Activated naive CD8-positive, alpha-beta T cell treated with anti-CD3 and anti-CD28 coated beads, Interleukin-2, amount 10 ng/mL, durations not matched to agents 7 days and 5 days (primary cell): Measurements from ENCODE around the gene MKRN2OS. TPM values are rescaled to one million over a fixed set of nuclear protein-coding genes. Genes with fewer than 3 reads are reported as not detected.

ENCODE experiments used
- ATAC-seq: fragments of 150-1000 bp; cut with Tn5 transposase; one replicate; pipeline ENCODE4 v1.10.0; 2021; ENCODE audit warnings: low read depth, moderate library complexity
- POLR2A ChIA-PET: fragments of 350-600 bp; sonication (Branson Sonifier 250); formaldehyde crosslinking; loops from one replicate; lab custom pipeline; 2021; ENCODE audit warnings: antibody characterized with exemption; lab: Charles Lee
- DNase-seq: peaks from one replicate; pipeline ENCODE4 v3.0.0; 2021
- H3K27ac Mint-ChIP-seq: one replicate; pipeline ENCODE4 v1.8.0; 2022; ENCODE audit warnings: mild to moderate bottlenecking, mixed read lengths
- H3K27me3 Mint-ChIP-seq: one replicate; pipeline ENCODE4 v1.8.0; 2022; ENCODE audit warnings: mild to moderate bottlenecking, moderate library complexity, mixed read lengths
- H3K36me3 Mint-ChIP-seq: one replicate; pipeline ENCODE4 v1.8.0; 2021; ENCODE audit warnings: mild to moderate bottlenecking, mixed read lengths
- H3K4me1 Mint-ChIP-seq: one replicate; pipeline ENCODE4 v1.8.0; 2021; ENCODE audit warnings: mixed read lengths
- H3K4me3 Mint-ChIP-seq: one replicate; pipeline ENCODE4 v1.8.0; 2022; ENCODE audit warnings: mild to moderate bottlenecking, moderate library complexity, mixed read lengths
- H3K9me3 Mint-ChIP-seq: one replicate; pipeline ENCODE4 v1.8.0; 2021; ENCODE audit warnings: mixed read lengths
- total RNA-seq, 2 experiments: library from RNA; stranded (reverse); gene quantifications; one replicate each; pipeline ENCODE4 v1.2.3, GENCODE V29; 2021

MKRN2OS gene
- total RNA-seq, 2 experiments from 2014 or later: not detected

DNA sequence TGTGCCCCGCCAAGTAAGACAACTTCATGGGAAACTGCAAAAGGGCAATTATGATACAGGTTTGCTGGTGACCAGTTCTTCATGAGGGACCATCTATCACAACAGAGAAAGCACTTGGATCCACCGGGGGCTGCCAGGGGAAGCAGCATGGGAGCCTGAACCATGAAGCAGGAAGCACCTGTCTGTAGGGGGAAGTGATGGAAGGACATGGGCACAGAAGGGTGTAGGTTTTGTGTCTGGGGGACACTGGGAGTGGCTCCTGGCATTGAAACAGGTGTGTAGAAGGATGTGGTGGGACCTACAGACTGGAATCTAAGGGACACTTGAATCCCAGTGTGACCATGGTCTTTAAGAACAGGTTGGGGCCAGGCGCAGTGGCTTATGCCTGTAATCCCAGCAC is 34.2 kb upstream of the MKRN2OS start:
- peaks cover 33% of the 10 kb centered on the region for H3K36me3 Mint-ChIP-seq
- H3K27ac Mint-ChIP-seq: peak overlapping the region; percentile 5
- no peak overlapping the region for H3K4me3 Mint-ChIP-seq
- no peaks in the 10 kb centered on the region for H3K9me3 Mint-ChIP-seq
- no peaks in the 10 kb centered on the region for H3K27me3 Mint-ChIP-seq
- H3K4me1 Mint-ChIP-seq: no peaks in the 10 kb centered on the region
- POLR2A ChIA-PET: no interaction called here
- ATAC-seq (no peak), DNase-seq (no peak)

DNA sequence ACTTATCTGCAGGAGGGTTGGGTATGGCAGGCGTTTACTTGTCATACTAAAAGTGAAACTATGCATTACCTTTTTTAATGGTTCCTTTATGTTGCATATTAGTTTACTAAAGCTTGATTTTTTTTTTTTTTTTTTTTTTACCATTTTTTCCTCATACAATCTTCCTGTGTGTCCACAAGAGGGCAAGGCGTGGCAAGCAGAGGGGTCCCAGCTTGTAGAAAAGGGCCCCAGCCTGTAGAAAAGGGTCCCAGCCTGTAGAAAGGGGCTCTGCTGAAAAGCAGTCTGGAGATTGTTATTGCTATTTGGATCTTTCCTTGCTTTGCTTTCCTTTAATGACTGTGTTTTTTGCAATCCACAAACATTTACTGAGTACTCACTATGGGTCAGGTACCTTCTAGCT is 33.4 kb upstream of the MKRN2OS start:
- Mint-ChIP-seq H3K27ac (no peak overlapping the region), H3K27me3 (no peaks in the 10 kb centered on the region), H3K4me1 (no peaks in the 10 kb centered on the region), H3K4me3 (no peak overlapping the region), H3K9me3 (no peaks in the 10 kb centered on the region), H3K36me3 (peaks cover 33% of the 10 kb centered on the region)
- no peak for DNase-seq
- no peak for ATAC-seq
- POLR2A ChIA-PET: no interaction called here

DNA sequence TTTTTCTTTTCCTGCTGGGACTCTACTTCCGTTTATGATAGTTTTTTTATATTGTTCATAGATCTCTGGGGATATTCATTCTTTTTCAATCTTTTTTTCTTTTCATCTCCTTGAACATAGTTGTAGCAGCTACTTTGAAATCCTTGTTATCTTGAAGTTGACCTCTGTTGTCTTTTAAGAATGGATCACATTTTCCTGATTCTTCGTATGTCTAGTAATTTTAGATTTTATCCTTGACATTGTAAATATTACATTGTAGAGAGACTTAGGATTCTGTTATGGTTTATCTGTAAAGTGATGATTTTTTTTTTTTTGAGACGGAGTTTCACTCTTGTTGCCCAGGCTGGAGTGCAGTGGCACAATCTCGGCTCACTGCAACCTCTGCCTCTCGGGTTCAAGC is 32.1 kb upstream of the MKRN2OS start:
- H3K9me3 Mint-ChIP-seq: no peaks in the 10 kb centered on the region
- DNase-seq: no peak
- POLR2A ChIA-PET: no interaction called here
- H3K36me3 Mint-ChIP-seq: peaks cover 37% of the 10 kb centered on the region
- ATAC-seq: no peak
- H3K27me3 Mint-ChIP-seq: no peaks in the 10 kb centered on the region
- no peak overlapping the region for H3K27ac Mint-ChIP-seq
- H3K4me3 Mint-ChIP-seq: no peak overlapping the region
- H3K4me1 Mint-ChIP-seq: no peaks in the 10 kb centered on the region

DNA sequence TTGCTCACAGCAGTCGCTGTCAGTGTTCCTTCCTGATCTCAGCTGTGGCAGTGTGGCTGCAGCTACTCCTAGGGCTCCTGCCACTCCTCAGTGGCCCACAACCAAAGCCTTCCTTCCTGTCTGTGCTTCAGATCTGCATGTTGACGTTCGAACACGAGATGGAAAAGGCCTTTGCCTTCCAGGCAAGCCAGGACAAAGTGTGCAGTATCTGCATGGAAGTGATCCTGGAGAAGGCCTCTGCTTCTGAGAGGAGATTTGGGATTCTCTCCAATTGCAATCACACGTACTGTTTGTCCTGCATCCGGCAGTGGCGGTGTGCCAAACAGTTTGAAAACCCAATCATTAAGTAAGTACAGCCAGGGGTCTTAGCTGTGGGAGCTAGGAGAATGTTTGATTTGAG is 29.4 kb upstream of the MKRN2OS start:
- no peaks in the 10 kb centered on the region for H3K4me1 Mint-ChIP-seq
- POLR2A ChIA-PET: no interaction called here
- no peaks in the 10 kb centered on the region for H3K9me3 Mint-ChIP-seq
- DNase-seq: no peak
- no peak overlapping the region for H3K27ac Mint-ChIP-seq
- no peaks in the 10 kb centered on the region for H3K27me3 Mint-ChIP-seq
- ATAC-seq: no peak
- H3K4me3 Mint-ChIP-seq: no peak overlapping the region
- H3K36me3 Mint-ChIP-seq: peaks cover 41% of the 10 kb centered on the region

DNA sequence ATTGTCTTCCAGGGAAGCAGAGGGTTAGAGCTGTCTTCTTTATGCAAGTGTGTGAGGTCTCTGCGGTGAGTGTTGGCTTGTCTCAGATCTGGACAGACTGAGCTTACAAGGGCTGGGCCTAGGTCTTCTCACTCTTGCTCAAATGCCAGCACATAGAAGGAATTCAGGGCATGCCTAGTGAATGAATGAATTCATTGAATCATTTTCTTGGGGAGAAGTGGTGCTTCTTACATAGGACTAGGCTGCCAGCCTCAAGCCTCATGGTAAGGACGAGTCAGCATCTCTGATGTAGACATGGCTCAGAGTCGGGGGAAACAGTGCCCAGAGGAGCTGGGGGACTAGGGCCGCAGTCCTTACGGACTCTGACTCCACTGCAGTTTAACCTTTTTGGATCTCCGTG is 28.8 kb upstream of the MKRN2OS start:
- Mint-ChIP-seq H3K4me1 (no peaks in the 10 kb centered on the region), H3K9me3 (no peaks in the 10 kb centered on the region), H3K36me3 (peaks cover 41% of the 10 kb centered on the region), H3K27me3 (no peaks in the 10 kb centered on the region), H3K4me3 (no peak overlapping the region), H3K27ac (peak overlapping the region; percentile 43)
- POLR2A ChIA-PET: no interaction called here
- no peak for DNase-seq
- ATAC-seq: no peak

DNA sequence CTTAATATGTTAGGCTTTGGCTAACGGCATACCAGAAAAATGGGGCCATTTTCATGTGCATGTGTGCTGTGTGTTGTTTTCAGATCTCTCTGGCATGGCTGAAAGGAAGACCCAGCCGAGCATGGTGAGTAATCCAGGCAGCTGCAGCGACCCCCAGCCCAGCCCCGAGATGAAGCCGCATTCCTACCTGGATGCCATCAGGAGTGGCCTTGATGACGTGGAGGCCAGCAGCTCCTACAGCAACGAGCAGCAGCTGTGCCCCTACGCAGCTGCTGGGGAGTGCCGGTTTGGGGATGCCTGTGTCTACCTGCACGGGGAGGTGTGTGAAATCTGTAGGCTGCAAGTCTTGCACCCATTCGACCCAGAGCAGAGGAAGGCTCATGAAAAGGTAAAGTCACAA is 26.7 kb upstream of the MKRN2OS start:
- no peaks in the 10 kb centered on the region for H3K9me3 Mint-ChIP-seq
- ATAC-seq: no peak

DNA sequence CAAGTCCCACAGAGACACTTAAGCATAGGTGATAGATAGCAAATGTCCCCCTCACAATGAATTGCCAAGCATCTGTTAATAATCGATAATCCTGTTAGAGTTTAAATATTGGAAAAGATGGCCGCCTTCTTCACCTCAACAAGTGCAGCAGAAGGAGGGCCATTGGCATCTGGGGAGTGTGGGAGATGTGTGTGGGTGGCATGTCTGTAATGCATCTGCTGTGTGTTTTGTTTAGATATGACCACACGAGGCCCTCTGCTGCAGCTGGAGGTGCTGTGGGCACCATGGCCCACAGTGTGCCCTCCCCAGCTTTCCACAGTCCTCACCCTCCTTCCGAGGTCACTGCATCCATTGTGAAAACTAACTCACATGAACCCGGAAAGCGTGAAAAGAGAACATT is 24.5 kb upstream of the MKRN2OS start:
- POLR2A ChIA-PET: no interaction called here
- no peak overlapping the region for H3K4me3 Mint-ChIP-seq
- ATAC-seq: no peak
- H3K27me3 Mint-ChIP-seq: no peaks in the 10 kb centered on the region
- H3K36me3 Mint-ChIP-seq: peaks cover 45% of the 10 kb centered on the region
- H3K27ac Mint-ChIP-seq: no peak overlapping the region
- peaks cover 7% of the 10 kb centered on the region for H3K9me3 Mint-ChIP-seq
- H3K4me1 Mint-ChIP-seq: peaks cover 10% of the 10 kb centered on the region
- no peak for DNase-seq

More for the DNA sequence above, 26.7 kb upstream of the MKRN2OS start:
- Mint-ChIP-seq H3K4me1 (peaks cover 2% of the 10 kb centered on the region), H3K36me3 (peaks cover 41% of the 10 kb centered on the region), H3K4me3 (no peak overlapping the region), H3K27me3 (no peaks in the 10 kb centered on the region), H3K27ac (no peak overlapping the region)
- no peak for DNase-seq
- POLR2A ChIA-PET: no interaction called here

DNA sequence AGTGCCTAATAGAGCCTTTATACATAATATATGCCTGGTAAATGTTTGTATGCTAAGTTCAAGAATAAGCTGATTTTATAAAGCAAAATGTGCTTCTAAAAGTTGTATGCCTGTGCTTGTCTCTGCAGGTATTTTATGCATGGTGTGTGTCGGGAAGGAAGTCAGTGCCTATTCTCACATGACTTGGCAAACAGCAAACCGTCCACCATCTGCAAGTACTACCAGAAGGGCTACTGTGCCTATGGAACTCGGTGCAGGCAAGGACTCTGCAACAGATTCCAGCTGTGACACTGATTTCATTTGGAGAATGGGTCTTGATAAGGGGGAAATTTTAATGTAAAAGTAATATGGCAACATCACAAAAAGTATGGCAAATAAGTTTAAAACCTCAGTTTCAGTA is 23.4 kb upstream of the MKRN2OS start:
- H3K4me1 Mint-ChIP-seq: peaks cover 12% of the 10 kb centered on the region
- peaks cover 49% of the 10 kb centered on the region for H3K36me3 Mint-ChIP-seq
- DNase-seq (no peak), ATAC-seq (no peak)
- H3K9me3 Mint-ChIP-seq: peaks cover 7% of the 10 kb centered on the region
- H3K27ac Mint-ChIP-seq: no peak overlapping the region
- POLR2A ChIA-PET: no interaction called here
- no peaks in the 10 kb centered on the region for H3K27me3 Mint-ChIP-seq
- H3K4me3 Mint-ChIP-seq: no peak overlapping the region

DNA sequence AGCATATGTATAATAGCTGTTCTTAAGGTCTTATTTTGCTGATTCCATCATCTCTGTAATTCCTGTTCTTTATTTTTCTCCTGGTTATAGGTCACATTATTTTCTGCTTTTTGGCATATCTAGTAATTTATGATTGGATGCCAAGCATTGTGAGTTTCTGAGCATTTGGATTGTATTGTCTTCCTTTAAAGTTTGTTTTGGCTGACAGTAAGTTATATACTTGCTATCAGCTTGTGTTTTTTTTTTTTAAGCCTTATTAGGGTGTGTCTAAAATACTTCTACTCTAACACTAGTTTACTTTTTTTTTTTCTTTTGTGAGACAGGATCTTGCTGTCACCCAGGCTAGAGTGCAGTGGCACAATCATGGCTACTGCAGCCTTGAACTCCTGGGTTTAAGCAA is 21.7 kb upstream of the MKRN2OS start:
- DNase-seq (no peak), ATAC-seq (no peak)
- no peaks in the 10 kb centered on the region for H3K27me3 Mint-ChIP-seq
- H3K27ac Mint-ChIP-seq: no peak overlapping the region
- POLR2A ChIA-PET: no interaction called here
- peaks cover 41% of the 10 kb centered on the region for H3K36me3 Mint-ChIP-seq
- H3K4me3 Mint-ChIP-seq: no peak overlapping the region
- H3K4me1 Mint-ChIP-seq: peaks cover 13% of the 10 kb centered on the region
- peaks cover 7% of the 10 kb centered on the region for H3K9me3 Mint-ChIP-seq

DNA sequence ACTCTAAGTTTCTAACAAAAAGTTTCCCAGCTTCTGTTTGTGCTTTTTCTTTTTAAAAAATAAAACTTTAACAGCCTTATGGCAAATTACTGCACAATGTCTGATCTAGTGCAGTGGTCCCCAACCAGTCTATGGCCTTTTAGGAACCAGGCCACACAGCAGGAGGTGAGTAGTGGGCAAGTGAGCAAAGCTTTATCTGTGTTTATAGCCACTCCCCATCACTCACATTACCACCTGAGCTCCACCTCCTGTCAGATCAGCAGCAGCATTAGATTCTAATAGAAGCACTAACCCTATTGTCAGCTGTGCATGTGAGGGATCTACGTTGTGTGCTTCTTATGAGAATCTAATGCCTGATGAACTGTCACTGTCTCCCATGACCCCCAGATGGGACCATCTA is 17.2 kb upstream of the MKRN2OS start:
- no peak for DNase-seq
- POLR2A ChIA-PET: no interaction called here
- peaks cover 32% of the 10 kb centered on the region for H3K4me1 Mint-ChIP-seq
- no peak overlapping the region for H3K27ac Mint-ChIP-seq
- ATAC-seq: no peak
- H3K9me3 Mint-ChIP-seq: peaks cover 7% of the 10 kb centered on the region
- no peak overlapping the region for H3K4me3 Mint-ChIP-seq
- no peaks in the 10 kb centered on the region for H3K27me3 Mint-ChIP-seq
- peaks cover 24% of the 10 kb centered on the region for H3K36me3 Mint-ChIP-seq

DNA sequence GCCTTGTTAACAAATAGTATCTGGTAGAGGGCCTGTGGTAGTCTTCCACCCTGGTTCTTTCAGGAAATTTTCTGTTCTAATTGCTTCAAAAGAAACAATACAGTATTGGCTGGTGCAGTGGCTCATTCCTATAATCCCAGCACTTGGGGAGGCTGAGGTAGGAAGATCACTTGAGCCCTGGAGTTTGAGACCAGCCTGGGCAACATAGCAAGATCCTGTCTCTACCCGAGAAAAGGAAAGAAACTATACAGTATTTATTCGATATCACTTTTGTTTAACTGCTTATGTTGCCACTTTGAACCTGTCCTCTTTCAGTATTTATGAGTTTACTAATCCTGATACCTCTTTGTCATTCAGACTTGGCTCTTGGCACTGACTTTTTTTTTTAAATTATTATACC is 16.1 kb upstream of the MKRN2OS start:
- ATAC-seq (no peak), DNase-seq (no peak)
- no peak overlapping the region for H3K4me3 Mint-ChIP-seq
- peaks cover 18% of the 10 kb centered on the region for H3K36me3 Mint-ChIP-seq
- H3K9me3 Mint-ChIP-seq: peaks cover 7% of the 10 kb centered on the region
- peaks cover 32% of the 10 kb centered on the region for H3K4me1 Mint-ChIP-seq
- H3K27ac Mint-ChIP-seq: no peak overlapping the region
- H3K27me3 Mint-ChIP-seq: no peaks in the 10 kb centered on the region
- POLR2A ChIA-PET: no interaction called here

DNA sequence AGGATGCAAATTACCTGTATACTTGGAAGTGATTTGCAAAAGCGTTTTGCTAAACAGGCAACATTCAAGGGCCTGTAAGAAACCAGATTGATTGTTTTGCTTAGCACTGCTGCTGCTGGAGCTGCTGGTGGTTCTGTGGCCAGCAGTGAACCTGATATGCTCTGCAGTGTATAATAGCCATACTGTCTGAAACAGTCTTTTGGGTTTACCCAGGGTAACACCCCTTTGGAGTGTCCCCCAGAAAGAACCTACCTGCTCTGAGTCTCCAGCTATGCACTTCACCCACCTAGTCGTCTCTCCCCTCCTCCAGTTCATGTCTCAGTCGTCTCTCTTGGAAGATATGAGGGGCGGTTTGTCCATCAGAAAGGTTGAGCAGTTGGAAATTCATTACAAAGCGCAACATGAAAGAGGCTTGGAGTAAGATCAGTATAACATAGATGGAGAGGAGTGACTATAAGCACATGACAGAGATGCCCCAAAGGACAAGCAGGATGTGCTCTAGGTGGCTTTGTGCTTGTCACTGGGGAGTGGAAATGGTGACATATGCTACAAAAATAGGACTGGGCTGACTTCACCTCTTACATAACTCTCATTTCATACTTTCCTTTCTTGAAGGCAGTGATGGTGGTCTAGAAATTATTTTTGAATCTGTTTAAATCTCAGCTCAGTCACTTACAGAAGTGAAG is 15.3 kb upstream of the MKRN2OS start:
- peaks cover 33% of the 10 kb centered on the region for H3K4me1 Mint-ChIP-seq
- DNase-seq (no peak), ATAC-seq (no peak)
- peaks cover 13% of the 10 kb centered on the region for H3K36me3 Mint-ChIP-seq
- POLR2A ChIA-PET: no interaction called here
- H3K4me3 Mint-ChIP-seq: no peak overlapping the region
- peaks cover 3% of the 10 kb centered on the region for H3K27me3 Mint-ChIP-seq
- H3K9me3 Mint-ChIP-seq: peaks cover 3% of the 10 kb centered on the region
- no peak overlapping the region for H3K27ac Mint-ChIP-seq

DNA sequence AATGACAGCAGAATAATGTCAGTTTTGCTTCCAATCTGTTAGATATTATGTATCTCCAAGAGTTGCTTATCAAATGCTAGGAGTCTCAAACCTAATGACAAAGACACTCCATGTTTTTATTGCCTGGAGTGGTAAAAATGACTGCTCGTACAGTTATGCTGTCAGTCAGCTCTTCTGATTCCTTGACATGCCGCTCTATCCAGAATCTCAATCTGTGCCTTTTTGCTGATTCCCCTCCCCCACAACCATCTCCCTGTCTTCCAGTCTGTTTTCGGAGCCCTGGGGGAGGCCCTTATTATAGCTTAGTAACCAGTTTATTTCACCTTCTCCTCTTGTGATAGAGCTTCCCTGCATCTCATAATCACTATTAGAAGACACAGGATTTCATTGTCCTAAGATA is 14.2 kb upstream of the MKRN2OS start:
- peaks cover 6% of the 10 kb centered on the region for H3K36me3 Mint-ChIP-seq
- H3K27me3 Mint-ChIP-seq: peaks cover 14% of the 10 kb centered on the region
- DNase-seq (no peak), ATAC-seq (no peak)
- no peaks in the 10 kb centered on the region for H3K9me3 Mint-ChIP-seq
- no peak overlapping the region for H3K27ac Mint-ChIP-seq
- H3K4me3 Mint-ChIP-seq: no peak overlapping the region
- peaks cover 32% of the 10 kb centered on the region for H3K4me1 Mint-ChIP-seq
- POLR2A ChIA-PET: no interaction called here

DNA sequence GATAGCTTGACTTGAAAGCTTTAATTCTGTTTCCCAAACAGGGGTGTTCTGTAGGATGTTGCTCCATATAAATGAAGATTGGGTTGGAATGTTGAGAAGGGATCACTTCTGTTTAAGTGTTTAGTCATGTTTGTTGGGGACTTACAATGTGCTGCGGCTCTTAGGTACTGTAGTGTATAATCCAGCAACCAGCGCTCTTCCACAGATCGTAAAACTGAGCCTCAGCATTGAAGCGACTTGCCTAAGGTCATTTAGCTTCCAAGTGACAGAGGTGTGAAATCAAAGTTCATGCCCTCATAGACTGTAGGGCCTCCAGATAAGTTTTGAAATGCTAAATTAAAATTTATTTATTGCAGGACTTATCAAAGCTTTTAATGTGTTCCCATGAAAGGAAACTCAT is 13.4 kb upstream of the MKRN2OS start:
- Mint-ChIP-seq H3K9me3 (no peaks in the 10 kb centered on the region), H3K4me1 (peaks cover 34% of the 10 kb centered on the region), H3K4me3 (peak overlapping the region; percentile 93), H3K27ac (no peak overlapping the region), H3K36me3 (peaks cover 2% of the 10 kb centered on the region), H3K27me3 (peaks cover 19% of the 10 kb centered on the region)
- no peak for DNase-seq
- POLR2A ChIA-PET: interaction anchor here (0.5 to 0.9 kb wide), 2 partner anchors 104 to 409 kb away, joined by 3 read pairs; no protein-coding TSS in a partner anchor
- no peak for ATAC-seq
